CD8-positive, alpha-beta memory T cell (primary cell): Measurements from ENCODE around the gene IFT27. TPM values are rescaled to one million over a fixed set of nuclear protein-coding genes. Genes with fewer than 3 reads are reported as not detected.

Source experiments
- CTCF ChIA-PET: fragments of 350-600 bp; sonication (Branson Sonifier 250); formaldehyde crosslinking; loops from one replicate; lab custom pipeline; 2021; ENCODE audit warnings: antibody characterized with exemption; lab: Charles Lee
- POLR2A ChIA-PET: fragments of 350-600 bp; sonication (Branson Sonifier 250); formaldehyde crosslinking; loops from one replicate; lab custom pipeline; 2021; ENCODE audit warnings: antibody characterized with exemption; lab: Charles Lee
- DNase-seq, 5 donors: peaks; one replicate each; pipeline versions ENCODE4 v3.0.0 to v3.0.0-alpha.2; 2020 to 2022; ENCODE audit warnings: mixed read lengths in 1 of 5
- H3K27ac ChIP-seq: one replicate; pipeline ENCODE4 v1.7.0; 2013; ENCODE audit warnings: low read depth, mild to moderate bottlenecking, low read length, moderate library complexity
- H3K27me3 ChIP-seq: 2 replicates; pipeline ENCODE4 v1.7.0; 2013; ENCODE audit warnings: low read length, mild to moderate bottlenecking; ENCODE audit not compliant: insufficient read depth, poor library complexity, severe bottlenecking
- H3K36me3 ChIP-seq: 2 replicates; pipeline ENCODE4 v1.7.0; 2013; ENCODE audit warnings: mild to moderate bottlenecking, low read length, moderate library complexity; ENCODE audit not compliant: insufficient read depth
- H3K4me1 ChIP-seq: 2 replicates; pipeline ENCODE4 v1.7.0; 2013; ENCODE audit warnings: mild to moderate bottlenecking, low read length, moderate library complexity; ENCODE audit not compliant: insufficient read depth
- H3K4me3 ChIP-seq: 2 replicates; pipeline ENCODE4 v1.7.0; 2013; ENCODE audit warnings: mild to moderate bottlenecking, low read length
- H3K9me3 ChIP-seq: 2 replicates; pipeline ENCODE4 v1.7.0; 2013; ENCODE audit warnings: mild to moderate bottlenecking, low read length
- H3K27ac Mint-ChIP-seq, 8 donors: one replicate each; pipeline ENCODE4 v1.8.0; 2020 to 2021; ENCODE audit warnings: mixed read lengths in 8 of 8, mild to moderate bottlenecking in 6 of 8, inconsistent platforms in 3 of 8, moderate library complexity in 3 of 8
- H3K27me3 Mint-ChIP-seq, 2 donors: one replicate each; pipeline ENCODE4 v1.8.0; 2020 to 2021; ENCODE audit warnings: mixed read lengths in 2 of 2, mild to moderate bottlenecking in 1 of 2, moderate library complexity in 1 of 2
- H3K36me3 Mint-ChIP-seq, 3 donors: one replicate each; pipeline ENCODE4 v1.8.0; 2020 to 2021; ENCODE audit warnings: mixed read lengths in 3 of 3, inconsistent platforms in 1 of 3, mild to moderate bottlenecking in 1 of 3
- H3K4me1 Mint-ChIP-seq, 3 donors: one replicate each; pipeline ENCODE4 v1.8.0; 2020 to 2021; ENCODE audit warnings: mixed read lengths in 3 of 3, inconsistent platforms in 1 of 3, mild to moderate bottlenecking in 1 of 3
- H3K4me3 Mint-ChIP-seq, 7 donors: one replicate each; pipeline ENCODE4 v1.8.0; 2020 to 2021; ENCODE audit warnings: mixed read lengths in 7 of 7, mild to moderate bottlenecking in 6 of 7, moderate library complexity in 4 of 7, inconsistent platforms in 2 of 7
- H3K9me3 Mint-ChIP-seq, 5 donors: one replicate each; pipeline ENCODE4 v1.8.0; 2020 to 2022; ENCODE audit warnings: mixed read lengths in 5 of 5, mild to moderate bottlenecking in 3 of 5, moderate library complexity in 2 of 5, inconsistent platforms in 1 of 5
- polyA plus RNA-seq: library from polyadenylated mRNA; unstranded; fragments of 300-500 nt; fragmentation: Illumina TruSeq; gene quantifications from one replicate; pipeline ENCODE4 v1.2.3, GENCODE V29; 2021
- total RNA-seq, 2 experiments: library from RNA; stranded (reverse); gene quantifications; one replicate each; pipeline ENCODE4 v1.2.3, GENCODE V29; 2021

The IFT27 gene, protein sequence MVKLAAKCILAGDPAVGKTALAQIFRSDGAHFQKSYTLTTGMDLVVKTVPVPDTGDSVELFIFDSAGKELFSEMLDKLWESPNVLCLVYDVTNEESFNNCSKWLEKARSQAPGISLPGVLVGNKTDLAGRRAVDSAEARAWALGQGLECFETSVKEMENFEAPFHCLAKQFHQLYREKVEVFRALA
- total RNA-seq: 10 to 100 TPM; 24.9 to 26.5 TPM
- 9.7 TPM for polyA plus RNA-seq

DNA sequence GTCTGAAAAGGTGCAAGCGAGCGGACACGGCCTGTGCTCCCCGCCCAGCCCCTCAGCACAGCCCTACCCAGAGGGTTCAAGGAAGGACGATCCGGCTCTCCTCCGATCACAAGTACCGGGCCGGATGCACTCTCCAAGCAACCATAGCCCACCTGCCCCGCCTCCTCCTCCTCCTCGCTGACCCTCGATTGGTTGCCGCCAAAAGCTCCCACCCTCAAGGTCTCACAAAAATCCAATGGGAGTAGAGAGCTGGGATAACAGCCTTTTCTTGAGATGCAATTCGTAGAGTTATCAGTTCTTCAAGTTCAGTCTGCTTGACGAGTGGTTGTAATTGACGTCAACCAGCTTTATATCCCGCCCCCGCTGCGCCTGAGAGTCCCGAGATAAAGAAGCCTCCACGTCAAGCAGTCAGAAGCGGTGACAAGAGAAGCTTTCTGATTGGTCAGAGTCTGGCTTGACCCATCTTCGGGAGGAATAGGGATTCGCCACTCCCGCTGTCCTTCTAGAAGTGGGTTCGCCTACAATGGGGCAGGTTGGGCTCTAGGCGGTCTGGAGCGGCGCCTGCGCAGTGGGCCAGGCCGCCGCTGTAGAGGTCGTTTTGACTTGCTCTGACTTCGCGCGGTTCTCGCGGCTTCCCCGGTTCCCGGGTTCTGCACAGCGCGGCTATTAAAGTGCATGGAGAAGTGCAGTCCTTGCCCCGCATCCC, at the start of gene IFT27:
TSS of gene IFT27 (minus strand) at position 156 of the 706 bp plus-strand sequence. CDS start 412 bp downstream, outside the sequence.
- no peaks in the 10 kb centered on the region for H3K9me3 Mint-ChIP-seq
- no peaks in the 10 kb centered on the region for H3K27me3 ChIP-seq
- no peaks in the 10 kb centered on the region for H3K36me3 ChIP-seq
- H3K27ac ChIP-seq: peak within 1 kb of the TSS; percentile 74
- ChIA-PET CTCF (interaction anchor here (0.8 to 2.9 kb wide), 8 partner anchors 9 to 423 kb away, joined by 3 to 17 read pairs (median 4); no protein-coding TSS in a partner anchor), POLR2A (interaction anchor here (0.6 to 1.5 kb wide), 9 partner anchors 77 to 901 kb away, joined by 3 to 9 read pairs (median 4); partner anchors contain the start of genes EIF3D, MFNG and TXN2)
- H3K27me3 Mint-ChIP-seq: no peaks in the 10 kb centered on the region
- peaks cover 16% of the 10 kb centered on the region for H3K4me1 ChIP-seq
- peak; percentile 92 to 99 (median 98) for DNase-seq
- H3K9me3 ChIP-seq: no peaks in the 10 kb centered on the region
- H3K4me1 Mint-ChIP-seq: peaks cover 18 to 34% (median 21%) of the 10 kb centered on the region in 3 donors
- H3K4me3 Mint-ChIP-seq: peak within 1 kb of the TSS; percentile 81 to 97 (median 91)
- H3K4me3 ChIP-seq: peak within 1 kb of the TSS; percentile 57
- H3K36me3 Mint-ChIP-seq: peaks cover 5 to 17% (median 9%) of the 10 kb centered on the region in 3 donors
- peak within 1 kb of the TSS; percentile 91 to 99 (median 96) for H3K27ac Mint-ChIP-seq

DNA sequence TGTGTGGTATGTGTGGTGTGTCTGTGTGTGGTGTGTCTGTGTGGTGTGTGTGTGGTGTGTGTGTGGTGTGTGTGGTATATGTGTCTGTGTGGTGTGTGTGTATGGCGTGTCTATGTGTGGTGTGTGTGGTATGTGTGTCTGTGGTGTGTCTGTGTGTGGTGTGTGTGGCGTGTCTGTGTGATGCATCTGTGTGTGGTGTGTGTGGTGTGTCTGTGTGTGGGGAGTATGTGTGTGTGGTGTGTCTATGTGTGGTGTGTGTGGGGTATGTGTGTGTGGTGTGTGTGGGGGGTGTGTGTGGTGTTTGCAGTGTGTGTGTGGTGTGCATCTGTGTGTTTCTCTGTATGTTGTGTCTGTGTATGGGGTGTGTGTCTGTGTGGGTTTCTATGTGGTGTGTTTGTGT, 48.7 kb upstream of the IFT27 start:
- H3K27ac Mint-ChIP-seq: peak overlapping the region in 1 of 8 donors; percentile 76
- H3K4me3 ChIP-seq: no peak overlapping the region
- no peak overlapping the region for H3K4me3 Mint-ChIP-seq
- ChIA-PET CTCF (no interaction called here), POLR2A (no interaction called here)
- no peaks in the 10 kb centered on the region for H3K36me3 Mint-ChIP-seq
- H3K4me1 Mint-ChIP-seq: peaks cover 2 to 5% (median 4%) of the 10 kb centered on the region in 3 donors
- no peaks in the 10 kb centered on the region for H3K36me3 ChIP-seq
- peaks cover 11 to 59% of the 10 kb centered on the region in 2 donors for H3K27me3 Mint-ChIP-seq
- H3K27me3 ChIP-seq: peaks cover 3% of the 10 kb centered on the region
- H3K4me1 ChIP-seq: no peaks in the 10 kb centered on the region
- H3K27ac ChIP-seq: no peak overlapping the region
- H3K9me3 ChIP-seq: no peaks in the 10 kb centered on the region
- DNase-seq: no peak
- no peaks in the 10 kb centered on the region for H3K9me3 Mint-ChIP-seq

DNA sequence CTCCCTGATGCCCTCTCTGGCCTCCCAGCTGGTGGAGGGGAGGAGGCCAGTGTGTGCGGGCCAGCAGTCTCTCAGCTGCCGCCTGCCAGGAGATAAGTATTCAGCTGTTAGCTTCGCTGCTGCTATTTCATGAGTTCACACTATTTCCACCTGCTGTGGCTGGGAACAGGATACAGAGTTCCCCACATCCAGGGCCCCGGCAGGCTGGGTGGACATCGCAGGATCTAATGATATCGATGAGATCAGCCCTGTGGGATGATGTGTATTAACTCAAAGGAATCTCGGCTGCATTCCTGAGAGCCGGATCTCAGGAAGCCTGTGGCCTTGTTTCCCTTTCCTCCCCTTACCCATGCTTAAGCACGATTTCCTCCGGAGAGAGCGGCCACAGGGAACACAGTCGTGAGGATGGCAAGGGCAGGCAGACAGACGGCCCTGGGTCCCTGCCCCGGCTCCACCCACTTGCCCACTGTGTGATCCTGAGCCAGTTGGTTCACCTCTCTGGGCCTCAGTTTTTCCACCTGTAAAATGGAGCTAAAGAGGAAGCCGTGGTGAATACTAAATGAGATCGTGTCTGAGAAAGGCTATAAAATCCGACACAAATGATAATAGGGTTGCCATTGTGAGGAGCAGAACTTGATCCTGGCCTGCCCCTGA, 47.4 kb upstream of the IFT27 start:
- DNase-seq: no peak
- Histone ChIP-seq H3K36me3 (no peaks in the 10 kb centered on the region), H3K27me3 (peaks cover 10% of the 10 kb centered on the region), H3K4me3 (no peak overlapping the region), H3K9me3 (no peaks in the 10 kb centered on the region), H3K27ac (no peak overlapping the region), H3K4me1 (no peaks in the 10 kb centered on the region)
- Mint-ChIP-seq H3K27ac (no peak overlapping the region), H3K4me1 (no peaks in the 10 kb centered on the region), H3K9me3 (no peaks in the 10 kb centered on the region), H3K4me3 (no peak overlapping the region), H3K27me3 (peaks cover 15 to 56% of the 10 kb centered on the region in 2 donors), H3K36me3 (no peaks in the 10 kb centered on the region)
- ChIA-PET CTCF (no interaction called here), POLR2A (no interaction called here)

DNA sequence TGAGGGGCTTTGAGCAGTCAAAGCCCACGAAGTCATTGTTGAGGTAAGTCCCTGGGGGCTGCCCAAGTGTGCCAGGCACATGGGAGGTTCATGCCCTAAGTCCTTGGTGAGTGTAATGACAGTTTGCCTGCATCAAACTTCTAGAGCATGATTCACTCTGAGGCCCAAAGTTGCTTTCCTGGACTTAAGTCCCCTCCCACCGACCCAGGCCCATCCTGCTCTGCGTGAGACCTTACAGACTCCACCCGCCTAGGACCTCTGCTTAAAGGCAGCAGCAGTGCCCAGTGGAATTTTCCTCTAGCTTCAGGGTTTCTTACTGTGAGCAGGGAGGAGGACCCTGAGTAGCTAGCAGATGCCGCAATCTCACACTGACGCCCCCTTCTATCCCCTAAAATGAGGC, 46.7 kb upstream of the IFT27 start:
- DNase-seq: no peak
- Histone ChIP-seq H3K4me1 (no peaks in the 10 kb centered on the region), H3K27ac (no peak overlapping the region), H3K9me3 (no peaks in the 10 kb centered on the region), H3K36me3 (no peaks in the 10 kb centered on the region), H3K4me3 (no peak overlapping the region), H3K27me3 (peaks cover 17% of the 10 kb centered on the region)
- H3K36me3 Mint-ChIP-seq: no peaks in the 10 kb centered on the region
- ChIA-PET POLR2A (no interaction called here), CTCF (no interaction called here)
- no peak overlapping the region for H3K27ac Mint-ChIP-seq
- no peak overlapping the region for H3K4me3 Mint-ChIP-seq
- H3K4me1 Mint-ChIP-seq: peaks cover 0 to 2% (median 2%) of the 10 kb centered on the region in 3 donors
- peaks cover 23 to 62% of the 10 kb centered on the region in 2 donors for H3K27me3 Mint-ChIP-seq
- H3K9me3 Mint-ChIP-seq: no peaks in the 10 kb centered on the region

DNA sequence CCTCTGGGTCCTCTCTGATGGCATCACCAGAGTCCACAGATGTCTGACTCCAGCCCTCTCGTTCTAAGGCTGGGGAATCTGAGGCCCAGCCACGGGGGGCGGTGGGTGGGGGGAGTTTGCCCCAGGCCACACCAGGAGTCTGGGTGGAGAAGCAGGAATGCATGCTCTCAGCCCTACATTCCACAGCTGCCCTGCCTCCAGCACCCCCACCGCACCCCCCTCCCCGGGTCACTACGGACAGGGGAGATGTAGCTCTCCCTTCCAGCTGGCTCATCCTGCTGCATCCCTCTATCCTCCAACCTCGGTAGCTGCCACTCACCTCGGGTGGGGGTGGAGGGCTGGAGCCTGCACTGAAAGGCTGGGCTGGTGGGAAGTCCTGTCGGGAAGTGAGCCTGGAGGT, 43.2 kb upstream of the IFT27 start:
- Histone ChIP-seq H3K27ac (no peak overlapping the region), H3K4me1 (peaks cover 5% of the 10 kb centered on the region), H3K9me3 (no peaks in the 10 kb centered on the region), H3K36me3 (no peaks in the 10 kb centered on the region), H3K27me3 (peaks cover 34% of the 10 kb centered on the region), H3K4me3 (no peak overlapping the region)
- Mint-ChIP-seq H3K27ac (no peak overlapping the region), H3K27me3 (peaks cover 36 to 77% of the 10 kb centered on the region in 2 donors), H3K9me3 (no peaks in the 10 kb centered on the region), H3K4me1 (peaks cover 0 to 11% (median 2%) of the 10 kb centered on the region in 3 donors), H3K4me3 (no peak overlapping the region), H3K36me3 (no peaks in the 10 kb centered on the region)
- ChIA-PET CTCF (no interaction called here), POLR2A (no interaction called here)
- DNase-seq: no peak

DNA sequence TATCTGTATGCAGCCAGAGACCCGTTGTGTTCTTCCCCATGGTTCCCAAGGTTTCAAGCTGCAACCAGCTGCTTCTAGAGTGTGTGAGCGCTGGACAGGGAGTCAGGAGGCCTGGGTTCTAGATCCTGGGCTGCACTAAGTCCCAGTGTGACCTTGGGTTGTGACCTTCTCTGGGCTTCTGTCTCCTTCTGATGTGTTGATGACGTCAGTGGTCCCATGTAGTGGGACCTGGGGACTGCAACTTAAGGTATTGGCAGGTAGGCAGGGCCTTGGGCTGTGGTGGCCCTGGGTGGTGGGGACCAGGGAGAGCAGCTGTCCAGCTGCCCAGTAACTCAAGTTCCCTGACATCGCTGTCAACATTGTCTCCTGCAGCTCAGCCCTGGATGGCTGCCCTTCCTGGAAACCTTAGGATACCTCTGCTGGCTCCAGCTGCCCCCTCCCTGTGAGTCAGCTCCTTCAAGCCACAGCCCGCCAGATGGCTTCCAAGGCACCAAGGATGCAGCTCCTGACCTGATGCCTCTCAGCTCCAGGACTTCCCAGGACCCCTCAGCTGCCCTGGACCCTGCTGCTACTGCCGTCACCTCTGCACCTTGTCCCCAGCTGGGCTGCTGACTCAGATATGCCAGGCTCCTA, 42.2 kb upstream of the IFT27 start:
- H3K27ac ChIP-seq: no peak overlapping the region
- ChIA-PET POLR2A (interaction anchor here (0.6 kb wide), 1 partner anchor 68 kb away, joined by 6 read pairs; no protein-coding TSS in a partner anchor), CTCF (no interaction called here)
- no peak overlapping the region for H3K27ac Mint-ChIP-seq
- no peak overlapping the region for H3K4me3 ChIP-seq
- peaks cover 37 to 80% of the 10 kb centered on the region in 2 donors for H3K27me3 Mint-ChIP-seq
- no peaks in the 10 kb centered on the region for H3K9me3 ChIP-seq
- no peak overlapping the region for H3K4me3 Mint-ChIP-seq
- no peaks in the 10 kb centered on the region for H3K9me3 Mint-ChIP-seq
- peaks cover 34% of the 10 kb centered on the region for H3K27me3 ChIP-seq
- peaks cover 5% of the 10 kb centered on the region for H3K4me1 ChIP-seq
- no peaks in the 10 kb centered on the region for H3K36me3 ChIP-seq
- no peak for DNase-seq
- H3K4me1 Mint-ChIP-seq: peaks cover 0 to 11% (median 2%) of the 10 kb centered on the region in 3 donors
- H3K36me3 Mint-ChIP-seq: no peaks in the 10 kb centered on the region

DNA sequence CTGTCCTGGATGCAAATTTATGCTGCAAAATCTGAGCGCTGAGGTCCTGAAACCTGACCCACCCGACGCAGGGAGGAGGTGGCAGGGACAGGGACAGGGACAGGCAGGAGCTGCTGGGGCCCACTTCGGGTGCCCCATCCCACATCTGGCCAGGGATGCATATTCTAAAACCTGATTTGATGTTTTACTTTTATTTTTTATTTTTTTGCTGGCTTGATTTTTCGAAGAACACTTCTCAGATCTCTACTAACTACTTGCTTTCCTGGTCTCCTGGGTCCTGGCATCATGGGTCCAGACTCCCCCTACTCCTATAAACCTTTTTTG, 41.6 kb upstream of the IFT27 start:
- Mint-ChIP-seq H3K27me3 (peaks cover 35 to 80% of the 10 kb centered on the region in 2 donors), H3K9me3 (no peaks in the 10 kb centered on the region), H3K36me3 (no peaks in the 10 kb centered on the region), H3K27ac (peak overlapping the region in 1 of 8 donors; percentile 50), H3K4me1 (peaks cover 0 to 11% (median 2%) of the 10 kb centered on the region in 3 donors), H3K4me3 (peak overlapping the region in 1 of 7 donors; percentile 38)
- peaks cover 34% of the 10 kb centered on the region for H3K27me3 ChIP-seq
- H3K9me3 ChIP-seq: no peaks in the 10 kb centered on the region
- H3K4me3 ChIP-seq: no peak overlapping the region
- H3K4me1 ChIP-seq: peaks cover 5% of the 10 kb centered on the region
- CTCF ChIA-PET: no interaction called here
- no peak for DNase-seq
- no peaks in the 10 kb centered on the region for H3K36me3 ChIP-seq
- H3K27ac ChIP-seq: no peak overlapping the region
- POLR2A ChIA-PET: no interaction called here
